Activated naive CD4-positive, alpha-beta T cell treated with anti-CD3 and anti-CD28 coated beads, Interleukin-2, amount 50 U/mL, for 24 hours (primary cell): Measurements from ENCODE around the gene SMC1B.
A peak's percentile ranks its signal among the peaks of the same experiment; 100 is the strongest.
"Not testable (repeated sequence)": the region's sequence is repeated elsewhere in the genome, so short reads cannot be mapped to it uniquely, and the experiment has no call there.

Experiments used
- H3K27ac Mint-ChIP-seq: one replicate; pipeline ENCODE4 v1.8.0; 2021; ENCODE audit warnings: mild to moderate bottlenecking, mixed read lengths
- H3K27me3 Mint-ChIP-seq: one replicate; pipeline ENCODE4 v1.8.0; 2021; ENCODE audit warnings: mixed read lengths
- H3K36me3 Mint-ChIP-seq: one replicate; pipeline ENCODE4 v1.8.0; 2021; ENCODE audit warnings: mixed read lengths
- H3K4me1 Mint-ChIP-seq: one replicate; pipeline ENCODE4 v1.8.0; 2021; ENCODE audit warnings: mixed read lengths
- H3K4me3 Mint-ChIP-seq: one replicate; pipeline ENCODE4 v1.8.0; 2021; ENCODE audit warnings: mild to moderate bottlenecking, mixed read lengths
- H3K9me3 Mint-ChIP-seq: one replicate; pipeline ENCODE4 v1.8.0; 2021; ENCODE audit warnings: mixed read lengths

Gene SMC1B

GRCh38 chr22:45449442-45449841, 36.0 kb upstream of the SMC1B start:
- not testable (repeated sequence) for H3K4me3 Mint-ChIP-seq, H3K27ac Mint-ChIP-seq, H3K36me3 Mint-ChIP-seq, H3K4me1 Mint-ChIP-seq, H3K9me3 Mint-ChIP-seq, H3K27me3 Mint-ChIP-seq

- Mint-ChIP-seq H3K9me3 (no peaks in the 10 kb centered on the region), H3K4me3 (no peak overlapping the region), H3K27ac (no peak overlapping the region), H3K4me1 (no peaks in the 10 kb centered on the region), H3K27me3 (no peaks in the 10 kb centered on the region), H3K36me3 (no peaks in the 10 kb centered on the region)
Measured at GRCh38 chr22:45448431-45448830, 35.0 kb upstream of the SMC1B start.

- not testable (repeated sequence) for H3K36me3 Mint-ChIP-seq, H3K4me1 Mint-ChIP-seq, H3K9me3 Mint-ChIP-seq, H3K4me3 Mint-ChIP-seq, H3K27me3 Mint-ChIP-seq, H3K27ac Mint-ChIP-seq
Measured at GRCh38 chr22:45447596-45447995, 34.2 kb upstream of the SMC1B start.

- no peaks in the 10 kb centered on the region for H3K9me3 Mint-ChIP-seq
- H3K27me3 Mint-ChIP-seq: peaks cover 1% of the 10 kb centered on the region
- H3K4me1 Mint-ChIP-seq: peaks cover 2% of the 10 kb centered on the region
- no peak overlapping the region for H3K27ac Mint-ChIP-seq
- H3K36me3 Mint-ChIP-seq: no peaks in the 10 kb centered on the region
- no peak overlapping the region for H3K4me3 Mint-ChIP-seq
Measured at GRCh38 chr22:45446216-45446615, 32.8 kb upstream of the SMC1B start.

GRCh38 chr22:45445031-45445710, 31.8 kb upstream of the SMC1B start:
- Mint-ChIP-seq H3K9me3 (no peaks in the 10 kb centered on the region), H3K27ac (no peak overlapping the region), H3K4me1 (peaks cover 12% of the 10 kb centered on the region), H3K36me3 (no peaks in the 10 kb centered on the region), H3K27me3 (peaks cover 3% of the 10 kb centered on the region), H3K4me3 (no peak overlapping the region)

GRCh38 chr22:45444168-45444567, 30.8 kb upstream of the SMC1B start:
- Mint-ChIP-seq H3K27me3 (peaks cover 3% of the 10 kb centered on the region), H3K4me1 (peaks cover 12% of the 10 kb centered on the region), H3K4me3 (no peak overlapping the region), H3K9me3 (no peaks in the 10 kb centered on the region), H3K27ac (no peak overlapping the region), H3K36me3 (no peaks in the 10 kb centered on the region)

DNA sequence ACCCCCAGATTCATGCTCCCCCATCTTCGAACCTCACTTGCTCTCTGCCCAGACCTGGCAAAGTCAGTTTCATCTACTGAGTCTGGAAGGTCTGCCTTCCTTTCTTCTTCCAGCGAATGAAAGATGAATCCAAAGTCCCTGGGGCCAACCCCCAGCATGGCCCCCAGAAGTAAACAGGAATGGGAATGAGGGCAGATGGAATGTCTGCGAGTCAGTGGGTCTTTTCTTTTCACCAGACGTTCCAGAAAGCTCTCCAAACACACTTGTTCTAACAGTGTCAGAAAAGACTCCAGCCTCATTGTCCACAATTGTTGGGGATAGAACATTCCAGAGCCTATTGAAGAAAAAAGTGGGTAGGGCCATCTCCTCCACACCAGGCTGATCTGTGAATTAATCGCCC, 28.7 kb upstream of the SMC1B start:
- Mint-ChIP-seq H3K27ac (no peak overlapping the region), H3K4me1 (peaks cover 16% of the 10 kb centered on the region), H3K36me3 (no peaks in the 10 kb centered on the region), H3K9me3 (no peaks in the 10 kb centered on the region), H3K27me3 (peaks cover 3% of the 10 kb centered on the region), H3K4me3 (no peak overlapping the region)

DNA sequence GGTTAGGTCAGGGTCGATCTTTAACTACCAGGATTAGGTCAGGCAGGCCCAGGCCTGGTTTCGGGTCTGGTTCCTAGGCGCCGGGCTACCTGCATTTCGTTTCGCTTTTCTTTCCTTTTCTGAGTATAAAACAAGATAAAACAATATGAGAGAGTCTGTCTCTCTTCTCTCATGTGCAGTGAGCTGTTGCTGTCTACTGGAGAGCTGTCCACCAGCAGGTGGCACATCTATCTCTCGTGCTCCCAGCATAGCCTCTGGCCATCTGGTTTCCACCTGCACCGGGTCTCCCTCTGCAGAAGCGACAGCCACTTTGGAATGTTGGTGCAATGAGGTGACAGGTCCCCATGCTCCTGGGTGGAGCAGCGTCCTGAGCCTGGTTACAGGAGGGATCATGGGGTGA, 27.7 kb upstream of the SMC1B start:
- no peak overlapping the region for H3K27ac Mint-ChIP-seq

DNA sequence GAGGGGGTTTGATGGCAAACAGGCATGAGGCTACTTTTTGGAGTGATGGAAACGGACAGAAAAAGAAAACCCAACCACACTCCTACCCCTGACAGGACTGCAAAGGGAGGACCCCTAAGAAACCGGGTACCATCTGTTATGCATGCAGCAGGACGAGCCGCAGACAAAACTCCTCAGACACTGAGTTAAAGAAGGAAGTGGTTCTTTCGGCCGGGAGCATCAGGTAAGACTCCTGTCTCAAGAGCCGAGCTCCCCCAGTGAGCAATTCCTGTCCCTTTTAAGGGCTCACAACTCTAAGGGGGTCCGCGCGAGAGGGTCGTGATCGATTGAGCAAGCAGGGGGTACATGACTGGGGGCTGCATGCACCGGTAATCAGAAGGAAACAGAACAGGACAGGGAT, 27.3 kb upstream of the SMC1B start:
- H3K36me3 Mint-ChIP-seq, H3K27ac Mint-ChIP-seq, H3K27me3 Mint-ChIP-seq, H3K9me3 Mint-ChIP-seq: not testable (repeated sequence)
- H3K4me3 Mint-ChIP-seq: peak overlapping the region; percentile 78
- H3K4me1 Mint-ChIP-seq: peaks cover 18% of the 10 kb centered on the region

More for the DNA sequence above, 27.7 kb upstream of the SMC1B start:
- Mint-ChIP-seq H3K9me3 (no peaks in the 10 kb centered on the region), H3K4me1 (peaks cover 16% of the 10 kb centered on the region), H3K27me3 (peaks cover 3% of the 10 kb centered on the region), H3K36me3 (no peaks in the 10 kb centered on the region), H3K4me3 (peak overlapping the region; percentile 78)

- peaks cover 25% of the 10 kb centered on the region for H3K4me1 Mint-ChIP-seq
- H3K36me3 Mint-ChIP-seq: no peaks in the 10 kb centered on the region
- peaks cover 3% of the 10 kb centered on the region for H3K27me3 Mint-ChIP-seq
- H3K9me3 Mint-ChIP-seq: no peaks in the 10 kb centered on the region
- H3K27ac Mint-ChIP-seq: no peak overlapping the region
- no peak overlapping the region for H3K4me3 Mint-ChIP-seq
Measured at GRCh38 chr22:45438336-45438735, 24.9 kb upstream of the SMC1B start.

DNA sequence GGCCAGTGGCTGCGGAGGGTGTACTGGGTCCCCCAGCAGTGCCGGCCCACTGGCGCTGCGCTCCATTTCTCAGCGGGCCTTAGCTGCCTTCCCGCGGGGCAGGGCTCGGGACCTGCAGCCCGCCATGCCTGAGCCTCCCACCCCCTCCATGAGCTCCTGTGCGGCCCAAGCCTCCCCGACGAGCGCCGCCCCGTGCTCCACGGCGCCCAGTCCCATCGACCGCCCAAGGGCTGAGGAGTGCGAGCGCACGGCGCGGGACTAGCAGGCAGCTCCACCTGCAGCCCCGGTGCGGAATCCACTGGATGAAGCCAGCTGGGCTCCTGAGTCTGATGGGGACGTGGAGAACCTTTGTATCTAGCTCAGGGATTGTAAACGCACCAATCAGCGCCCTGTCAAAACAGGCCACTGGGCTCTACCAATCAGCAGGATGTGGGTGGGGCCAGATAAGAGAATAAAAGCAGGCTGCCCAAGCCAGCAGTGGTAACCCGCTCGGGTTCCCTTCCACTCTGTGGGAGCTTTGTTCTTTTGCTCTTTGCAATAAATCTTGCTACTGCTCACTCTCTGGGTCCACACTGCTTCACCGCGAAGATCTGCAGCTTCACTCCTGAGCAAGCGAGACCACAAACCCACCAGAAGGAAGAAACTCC, 23.6 kb upstream of the SMC1B start:
- Mint-ChIP-seq H3K27ac (peak overlapping the region; percentile 1), H3K4me1 (peaks cover 25% of the 10 kb centered on the region)
- not testable (repeated sequence) for H3K4me3 Mint-ChIP-seq, H3K27me3 Mint-ChIP-seq, H3K36me3 Mint-ChIP-seq, H3K9me3 Mint-ChIP-seq

GRCh38 chr22:45435544-45436139, 22.2 kb upstream of the SMC1B start:
- no peak overlapping the region for H3K27ac Mint-ChIP-seq
- H3K4me3 Mint-ChIP-seq: peak overlapping the region; percentile 15
- H3K4me1 Mint-ChIP-seq: peaks cover 17% of the 10 kb centered on the region
- no peaks in the 10 kb centered on the region for H3K36me3 Mint-ChIP-seq
- H3K9me3 Mint-ChIP-seq: no peaks in the 10 kb centered on the region
- no peaks in the 10 kb centered on the region for H3K27me3 Mint-ChIP-seq

- Mint-ChIP-seq H3K4me3 (no peak overlapping the region), H3K27ac (no peak overlapping the region), H3K27me3 (no peaks in the 10 kb centered on the region), H3K4me1 (peaks cover 13% of the 10 kb centered on the region), H3K36me3 (no peaks in the 10 kb centered on the region), H3K9me3 (no peaks in the 10 kb centered on the region)
Measured at GRCh38 chr22:45434981-45435380, 21.6 kb upstream of the SMC1B start.

GRCh38 chr22:45430871-45431270, 17.5 kb upstream of the SMC1B start:
- H3K4me1 Mint-ChIP-seq: peaks cover 8% of the 10 kb centered on the region

DNA sequence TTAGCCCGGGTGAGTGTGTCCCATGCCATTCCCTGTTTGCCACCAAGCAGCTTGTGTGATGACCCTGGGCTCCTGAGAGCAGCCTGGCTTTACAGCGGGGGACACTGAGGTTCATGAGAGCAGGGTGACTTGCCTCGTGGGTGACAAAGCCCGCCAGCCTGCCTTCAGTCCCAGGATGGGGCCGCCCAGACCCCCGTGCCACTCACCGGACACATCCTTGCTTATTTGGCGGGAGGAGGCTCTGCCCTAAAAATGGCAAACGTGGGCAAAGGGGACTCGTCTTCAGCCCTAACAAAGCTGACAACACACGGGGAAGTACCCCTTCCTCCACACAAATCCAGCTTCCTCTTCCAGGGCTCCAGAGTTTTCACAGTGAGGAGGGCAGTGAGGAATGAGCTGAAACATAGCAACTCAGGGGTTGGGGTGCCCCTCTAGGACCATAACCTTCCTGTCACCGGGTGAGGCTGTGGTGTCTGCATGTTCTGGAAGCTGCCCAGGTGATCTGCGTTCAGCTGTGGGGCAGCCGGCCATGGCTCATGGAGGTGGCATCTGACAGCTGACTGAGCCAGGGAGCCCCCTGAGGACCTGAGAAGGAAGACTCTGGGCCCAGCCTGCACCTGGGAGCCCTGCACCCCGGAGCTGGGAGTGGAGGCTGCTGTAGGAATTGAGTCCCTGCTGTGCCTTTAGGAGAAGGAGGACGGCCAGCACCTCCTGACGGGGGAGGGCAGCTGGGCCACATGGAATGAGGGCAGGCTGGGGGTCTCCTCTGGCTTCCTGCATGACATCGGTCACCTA, 16.8 kb upstream of the SMC1B start:
- Mint-ChIP-seq H3K4me1 (peaks cover 1% of the 10 kb centered on the region), H3K27ac (no peak overlapping the region), H3K27me3 (no peaks in the 10 kb centered on the region), H3K9me3 (no peaks in the 10 kb centered on the region), H3K36me3 (peaks cover 3% of the 10 kb centered on the region), H3K4me3 (no peak overlapping the region)

More at GRCh38 chr22:45430871-45431270, 17.5 kb upstream of the SMC1B start:
- H3K27ac Mint-ChIP-seq: no peak overlapping the region
- H3K4me3 Mint-ChIP-seq: no peak overlapping the region
- peaks cover 3% of the 10 kb centered on the region for H3K36me3 Mint-ChIP-seq
- H3K27me3 Mint-ChIP-seq: no peaks in the 10 kb centered on the region
- H3K9me3 Mint-ChIP-seq: no peaks in the 10 kb centered on the region

GRCh38 chr22:45429424-45429823, 16.0 kb upstream of the SMC1B start:
- Mint-ChIP-seq H3K4me1 (no peaks in the 10 kb centered on the region), H3K27me3 (no peaks in the 10 kb centered on the region), H3K27ac (no peak overlapping the region), H3K9me3 (no peaks in the 10 kb centered on the region), H3K36me3 (peaks cover 3% of the 10 kb centered on the region), H3K4me3 (no peak overlapping the region)
